ENCODE measurements around the gene RAPGEF3.

DNA sequence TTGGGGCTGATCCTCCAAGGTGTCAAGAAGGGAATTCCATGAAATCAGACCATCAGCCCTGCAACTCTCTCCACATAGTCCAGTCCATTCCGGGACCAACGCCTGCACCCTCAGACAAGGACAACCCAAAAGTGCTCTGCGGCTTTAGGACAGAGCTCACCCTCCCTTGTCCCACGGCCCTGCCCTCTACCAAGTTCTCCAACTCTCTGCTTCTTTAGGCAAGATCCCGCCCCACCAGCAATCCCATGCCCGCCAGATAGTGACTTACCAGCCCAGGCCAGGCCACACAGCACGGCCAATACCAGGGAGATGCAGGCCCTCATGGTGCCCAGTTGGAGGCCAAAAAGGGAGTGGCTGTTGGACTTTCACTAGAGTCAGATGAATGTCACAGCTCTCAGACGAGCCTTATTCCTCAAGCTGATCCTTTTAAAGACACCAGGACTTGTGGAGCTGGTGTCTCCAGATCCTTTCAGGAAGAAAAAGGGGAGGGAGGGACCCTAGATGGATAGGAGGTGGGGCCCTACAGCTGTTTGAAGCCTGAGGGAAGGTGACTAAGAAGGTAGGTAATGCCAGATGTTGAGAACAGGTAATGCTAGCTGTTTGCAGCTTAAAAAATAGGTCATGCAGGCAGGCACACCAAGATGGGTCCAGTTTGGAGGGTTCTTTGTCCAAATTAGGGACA is 33.4 kb downstream of the RAPGEF3 start, which contains the start of gene ENDOU:
- no peak for TF ChIP-seq CTCF (CRISPR knock-in tag; IDR thresholded peaks at IDR 0.05)
- no peak for TF ChIP-seq TBP (CRISPR knock-in tag; IDR thresholded peaks at IDR 0.05)
- TF ChIP-seq HCFC1 (IDR thresholded peaks at IDR 0.05; ENCODE audit: low read depth, low read length) = no peak
- no peak for TF ChIP-seq ZNF333 (CRISPR knock-in tag; IDR thresholded peaks at IDR 0.05; ENCODE audit: borderline replicate concordance)
- TF ChIP-seq SP1 (IDR thresholded peaks at IDR 0.05) = no peak
- TF ChIP-seq SP1 (CRISPR knock-in tag; IDR thresholded peaks at IDR 0.05) = no peak
- TF ChIP-seq PCBP2 (optimal IDR thresholded peaks at IDR 0.05; ENCODE audit: low read depth, low read length, poor library complexity, severe bottlenecking) = no peak
- TF ChIP-seq FOXJ3 (CRISPR knock-in tag; IDR thresholded peaks at IDR 0.05; ENCODE audit: borderline replicate concordance) = no peak
